ENCODE results near the gene ANTXR1. TPM values are rescaled to one million over a fixed set of nuclear protein-coding genes. Genes with fewer than 3 reads are reported as not detected.

The ANTXR1 gene
- total RNA-seq, 1 donor from 2014 or later: 7.8 TPM

DNA sequence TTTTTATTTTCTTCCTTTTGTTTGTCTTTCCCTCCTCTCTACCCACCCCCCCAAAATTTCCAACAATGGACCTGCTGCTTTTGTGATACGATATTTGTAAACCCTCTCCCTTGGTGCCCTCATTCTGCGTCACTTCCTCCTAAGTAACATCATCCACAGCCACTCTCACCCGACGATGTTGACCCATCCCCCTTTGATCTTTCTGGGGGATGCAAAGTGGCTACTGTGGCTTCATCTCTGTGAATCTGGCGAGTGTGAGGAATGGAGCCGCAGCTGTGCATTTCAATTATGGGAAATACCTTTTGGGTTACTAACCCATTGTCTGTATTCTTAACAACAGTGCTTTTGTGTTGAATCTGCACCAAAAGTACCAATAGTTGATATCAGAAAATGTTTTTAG is 19.4 kb downstream of the ANTXR1 start:
- H3K4me3 ChIP-seq (ENCODE audit: low read depth, low read length): no peak overlapping the region
- TF ChIP-seq, protein P1, sequence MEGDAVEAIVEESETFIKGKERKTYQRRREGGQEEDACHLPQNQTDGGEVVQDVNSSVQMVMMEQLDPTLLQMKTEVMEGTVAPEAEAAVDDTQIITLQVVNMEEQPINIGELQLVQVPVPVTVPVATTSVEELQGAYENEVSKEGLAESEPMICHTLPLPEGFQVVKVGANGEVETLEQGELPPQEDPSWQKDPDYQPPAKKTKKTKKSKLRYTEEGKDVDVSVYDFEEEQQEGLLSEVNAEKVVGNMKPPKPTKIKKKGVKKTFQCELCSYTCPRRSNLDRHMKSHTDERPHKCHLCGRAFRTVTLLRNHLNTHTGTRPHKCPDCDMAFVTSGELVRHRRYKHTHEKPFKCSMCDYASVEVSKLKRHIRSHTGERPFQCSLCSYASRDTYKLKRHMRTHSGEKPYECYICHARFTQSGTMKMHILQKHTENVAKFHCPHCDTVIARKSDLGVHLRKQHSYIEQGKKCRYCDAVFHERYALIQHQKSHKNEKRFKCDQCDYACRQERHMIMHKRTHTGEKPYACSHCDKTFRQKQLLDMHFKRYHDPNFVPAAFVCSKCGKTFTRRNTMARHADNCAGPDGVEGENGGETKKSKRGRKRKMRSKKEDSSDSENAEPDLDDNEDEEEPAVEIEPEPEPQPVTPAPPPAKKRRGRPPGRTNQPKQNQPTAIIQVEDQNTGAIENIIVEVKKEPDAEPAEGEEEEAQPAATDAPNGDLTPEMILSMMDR (conservative IDR thresholded peaks at IDR 0.05; ENCODE audit: low read depth, low read length): no peak
- DNase-seq (ENCODE audit: low read depth): no peak

DNA sequence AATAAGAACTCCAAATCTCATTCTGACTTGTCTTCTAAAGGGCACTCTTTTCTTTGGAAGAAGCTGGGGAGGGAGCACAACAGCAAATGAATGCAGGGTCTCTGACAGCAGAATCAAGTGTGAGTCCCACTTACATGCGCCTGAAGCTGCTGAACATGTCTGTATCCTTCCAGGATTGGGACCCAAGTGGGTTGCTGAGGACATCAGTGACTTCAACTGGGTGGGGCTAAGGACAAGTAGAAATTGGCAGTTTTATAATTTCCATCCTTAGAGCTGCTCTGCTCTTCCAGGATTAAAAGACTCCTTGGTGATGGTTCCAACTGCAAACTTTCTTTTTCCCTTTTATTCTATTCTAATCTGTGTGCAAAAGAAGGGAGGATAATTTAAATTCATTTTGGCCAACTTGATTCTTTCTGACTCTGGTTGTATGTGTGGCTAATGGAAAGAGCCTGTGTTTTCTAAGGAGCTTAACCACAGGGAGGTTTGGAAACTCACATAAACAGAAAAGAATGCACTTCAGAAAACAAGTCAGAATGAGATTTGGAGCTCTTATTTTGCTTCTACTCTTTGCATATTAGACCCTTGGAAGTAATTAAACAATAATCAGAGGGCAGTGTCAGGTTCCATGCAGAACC is 20.6 kb downstream of the ANTXR1 start:
- no peak for DNase-seq (ENCODE audit: low read depth)
- no peak overlapping the region for H3K4me3 ChIP-seq (ENCODE audit: low read depth, low read length)
- TF ChIP-seq, protein P1 (conservative IDR thresholded peaks at IDR 0.05; ENCODE audit: low read depth, low read length): no peak

DNA sequence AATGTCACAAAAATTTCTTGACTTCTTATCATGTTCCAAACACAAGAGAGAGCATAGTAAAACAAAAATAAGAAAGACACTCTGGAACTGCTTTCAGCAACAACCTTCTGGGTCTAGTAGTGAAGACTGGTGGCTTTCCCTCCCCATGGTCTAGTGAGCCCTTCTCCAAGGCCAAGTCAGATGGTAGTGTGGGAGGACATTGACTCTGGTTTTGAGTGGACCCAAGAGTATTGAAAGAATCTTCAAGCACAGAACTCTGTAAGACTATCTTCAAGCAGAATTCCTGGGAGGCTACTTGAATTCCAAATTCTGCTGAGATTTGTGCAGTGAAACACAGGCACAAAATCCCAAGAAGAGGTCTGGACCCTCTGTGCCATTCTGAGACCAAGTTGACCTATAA is 21.1 kb downstream of the ANTXR1 start:
- no peak overlapping the region for H3K4me3 ChIP-seq (ENCODE audit: low read depth, low read length)
- DNase-seq (ENCODE audit: low read depth): no peak
- TF ChIP-seq, protein P1 (conservative IDR thresholded peaks at IDR 0.05; ENCODE audit: low read depth, low read length): no peak

DNA sequence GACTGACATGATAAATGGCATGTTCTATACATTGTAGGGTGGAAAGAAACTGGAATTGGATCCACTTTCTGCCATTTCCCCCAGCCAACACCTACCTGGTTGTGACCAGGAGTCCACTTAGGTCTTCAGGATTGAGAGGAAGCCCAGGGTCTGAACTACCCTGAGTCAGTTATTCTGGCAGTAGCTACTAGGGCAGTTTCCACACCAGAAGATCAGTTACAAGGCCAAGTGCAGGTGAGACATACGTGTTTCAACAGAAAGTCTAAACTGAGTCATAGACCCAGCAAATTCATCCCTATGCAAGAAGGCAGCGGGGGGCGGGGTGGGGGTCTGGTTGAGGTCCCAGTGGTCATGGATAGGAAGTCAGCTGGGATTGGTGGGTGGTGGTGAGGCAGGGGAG is 21.9 kb downstream of the ANTXR1 start:
- TF ChIP-seq, protein P1 (conservative IDR thresholded peaks at IDR 0.05; ENCODE audit: low read depth, low read length): no peak
- H3K4me3 ChIP-seq (ENCODE audit: low read depth, low read length): no peak overlapping the region
- DNase-seq (ENCODE audit: low read depth): no peak

DNA sequence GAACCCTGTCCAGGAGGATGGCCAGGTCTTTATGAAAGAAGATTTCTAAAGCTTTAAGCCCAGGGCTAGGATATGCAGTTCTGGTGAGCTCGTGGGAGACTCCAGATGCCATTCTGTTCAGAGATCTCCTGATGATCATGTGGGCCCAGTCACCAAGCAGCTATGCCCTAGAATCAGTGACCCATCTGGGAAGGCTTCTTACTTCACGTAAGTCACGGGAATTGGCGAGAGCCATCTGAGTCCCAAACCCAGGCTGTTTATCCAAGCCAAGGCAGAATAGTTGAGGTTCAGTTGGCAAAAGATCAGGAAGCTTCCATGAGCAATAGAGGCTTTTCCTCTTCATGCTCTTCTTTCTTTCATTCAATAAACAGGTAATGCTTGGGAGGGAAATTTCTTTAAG is 23.9 kb downstream of the ANTXR1 start:
- TF ChIP-seq, protein P1 (conservative IDR thresholded peaks at IDR 0.05; ENCODE audit: low read depth, low read length): no peak
- no peak for DNase-seq (ENCODE audit: low read depth)
- H3K4me3 ChIP-seq (ENCODE audit: low read depth, low read length): no peak overlapping the region

DNA sequence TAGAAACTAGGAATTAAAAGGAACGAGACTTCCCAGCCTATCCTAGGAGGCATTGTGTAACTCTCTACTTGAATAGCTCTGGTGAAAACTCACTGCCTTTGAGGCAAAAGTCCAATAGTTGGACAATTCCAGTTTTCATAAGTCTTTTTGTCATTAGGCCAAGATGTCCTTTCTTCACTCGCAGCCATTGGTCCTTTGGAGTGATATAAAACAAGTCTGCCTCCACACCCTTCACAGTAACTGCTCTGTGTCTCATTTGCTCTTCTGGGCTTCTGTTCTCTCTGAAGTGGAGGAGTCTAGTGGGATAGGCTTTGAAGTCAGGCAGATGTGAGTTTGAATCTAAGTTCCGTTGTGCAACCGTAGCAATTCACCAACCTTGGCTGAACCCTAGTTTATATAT is 28.2 kb downstream of the ANTXR1 start:
- no peak overlapping the region for H3K4me3 ChIP-seq (ENCODE audit: low read depth, low read length)
- TF ChIP-seq, protein P1 (conservative IDR thresholded peaks at IDR 0.05; ENCODE audit: low read depth, low read length): no peak
- no peak for DNase-seq (ENCODE audit: low read depth)

DNA sequence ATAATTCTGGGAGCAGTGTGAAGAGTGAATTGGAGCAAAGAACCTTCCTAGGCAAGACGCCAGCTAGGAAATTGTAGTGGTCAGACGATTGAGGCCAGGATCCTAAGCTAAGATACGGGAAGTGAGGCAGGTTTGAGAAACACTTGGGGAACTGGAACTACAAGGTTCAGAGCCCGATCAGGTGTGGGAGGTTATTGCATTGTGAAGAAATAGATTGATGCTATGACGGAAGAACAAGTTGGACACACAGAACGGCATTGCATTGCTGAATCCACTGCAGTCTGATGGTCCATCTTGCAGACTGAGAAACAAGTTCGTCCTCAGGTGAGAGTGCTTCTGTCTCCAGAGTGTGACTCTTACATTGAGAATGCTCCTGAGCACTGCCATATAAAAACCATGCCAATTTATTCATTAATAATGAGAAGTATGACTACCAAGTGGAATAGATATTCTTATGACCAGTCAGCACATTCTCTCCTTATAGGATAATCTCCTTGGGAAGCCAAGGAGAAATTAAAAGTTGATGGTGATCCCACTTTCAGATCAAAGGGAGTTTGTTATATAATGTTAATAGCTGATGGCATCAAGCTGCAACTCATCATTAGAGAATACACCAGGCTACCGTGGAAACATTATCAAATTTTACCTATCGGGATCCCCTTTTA is 30.9 kb downstream of the ANTXR1 start:
- no peak for DNase-seq (ENCODE audit: low read depth)
- TF ChIP-seq, protein P1 (conservative IDR thresholded peaks at IDR 0.05; ENCODE audit: low read depth, low read length): no peak
- H3K4me3 ChIP-seq (ENCODE audit: low read depth, low read length): no peak overlapping the region

All from epithelial cell of proximal tubule (primary cell).